IMR-90 (cell line): ENCODE results near the gene SLC6A20. TPM values are rescaled to one million over a fixed set of nuclear protein-coding genes. Genes with fewer than 3 reads are reported as not detected.

Source experiments
- ATAC-seq: fragments of 200-7000 bp; cut with Tn5 transposase; 2 replicates; pipeline ENCODE4 v1.9.1; 2020; ENCODE audit warnings: low read depth, mild to moderate bottlenecking, moderate library complexity
- BruUV-seq: library from RNA; stranded (reverse); fragments of 400-500 nt; replicated peaks from 2 replicates; lab custom pipeline; 2021; lab: Mats Ljungman, UMichigan
- CTCF ChIA-PET: fragments of 300-600 bp; formaldehyde crosslinking; extraction: SDS; loops from one replicate; lab custom pipeline; 2021; ENCODE audit warnings: antibody characterized with exemption; lab: Yijun Ruan, JAX
- POLR2A ChIA-PET: fragments of 300-600 bp; sonication (Branson Sonifier 250); formaldehyde crosslinking; loops from one replicate; lab custom pipeline; 2022; ENCODE audit warnings: antibody characterized with exemption; ENCODE audit not compliant: unreplicated experiment; lab: Charles Lee
- DNase-seq: peaks from one replicate; pipeline ENCODE4 v3.0.0; 2013
- H2AFZ ChIP-seq: replicated peaks from 2 replicates; pipeline ENCODE3; 2013; ENCODE audit warnings: low read length, mild to moderate bottlenecking; ENCODE audit not compliant: poor library complexity
- H2AK5ac ChIP-seq: 2 replicates; pipeline ENCODE4 v1.6.1; 2013; ENCODE audit warnings: low read depth, low read length, inconsistent platforms
- H2AK9ac ChIP-seq: replicated peaks from 2 replicates; pipeline ENCODE3; 2013; ENCODE audit warnings: mild to moderate bottlenecking, low read depth, low read length, moderate library complexity; ENCODE audit not compliant: poor library complexity
- H2BK120ac ChIP-seq: 2 replicates; pipeline ENCODE4 v1.6.1; 2013; ENCODE audit warnings: low read depth, low read length, inconsistent platforms
- H2BK15ac ChIP-seq: 3 replicates; pipeline ENCODE4 v1.6.1; 2013; ENCODE audit warnings: low read depth, low read length, inconsistent platforms
- H2BK20ac ChIP-seq: 2 replicates; pipeline ENCODE4 v1.6.1; 2013; ENCODE audit warnings: low read depth, mild to moderate bottlenecking, inconsistent platforms, low read length, moderate library complexity
- H2BK5ac ChIP-seq: 2 replicates; pipeline ENCODE4 v1.6.1; 2013; ENCODE audit warnings: mild to moderate bottlenecking, low read depth, low read length, inconsistent platforms; ENCODE audit not compliant: poor library complexity, severe bottlenecking
- H3K14ac ChIP-seq: replicated peaks from 2 replicates; pipeline ENCODE4 v1.6.1; 2013; ENCODE audit warnings: low read depth, low read length, inconsistent platforms
- H3K18ac ChIP-seq: 2 replicates; pipeline ENCODE4 v1.6.1; 2013; ENCODE audit warnings: low read depth, low read length, control low read depth
- H3K23ac ChIP-seq: 2 replicates; pipeline ENCODE4 v1.6.1; 2013; ENCODE audit warnings: low read depth, low read length, inconsistent platforms
- H3K27ac ChIP-seq: 2 replicates; pipeline ENCODE4 v1.5.1; 2013; ENCODE audit warnings: mild to moderate bottlenecking, control low read depth, low read length; ENCODE audit not compliant: insufficient read depth
- H3K27me3 ChIP-seq: 2 replicates; pipeline ENCODE4 v1.6.1; 2013; ENCODE audit warnings: low read length; ENCODE audit not compliant: control insufficient read depth, insufficient read depth
- H3K36me3 ChIP-seq: 2 replicates; pipeline ENCODE4 v1.6.1; 2013; ENCODE audit warnings: low read length, mixed read lengths; ENCODE audit not compliant: control insufficient read depth, insufficient read depth
- H3K4ac ChIP-seq: 2 replicates; pipeline ENCODE4 v1.6.1; 2013; ENCODE audit warnings: low read depth, low read length, inconsistent platforms
- H3K4me1 ChIP-seq: 2 replicates; pipeline ENCODE4 v1.6.1; 2013; ENCODE audit warnings: low read length, mixed read lengths; ENCODE audit not compliant: control insufficient read depth, insufficient read depth
- H3K4me2 ChIP-seq: 2 replicates; pipeline ENCODE4 v1.6.1; 2013; ENCODE audit warnings: low read depth, mild to moderate bottlenecking, control low read depth, low read length, moderate library complexity
- H3K4me3 ChIP-seq: 2 replicates; pipeline ENCODE4 v1.5.1; 2013; ENCODE audit warnings: low read depth, mild to moderate bottlenecking, control low read depth, low read length, moderate library complexity; ENCODE audit not compliant: insufficient read depth
- H3K56ac ChIP-seq: 2 replicates; pipeline ENCODE4 v1.6.1; 2013; ENCODE audit warnings: low read length, inconsistent platforms; ENCODE audit not compliant: insufficient read depth; ENCODE audit errors: extremely low read depth
- H3K79me1 ChIP-seq, 2 experiments: 2 replicates each; pipeline ENCODE4 v1.6.1; 2013; ENCODE audit warnings: low read length in 2 of 2, inconsistent platforms in 1 of 2, low read depth in 1 of 2
- H3K9ac ChIP-seq: 2 replicates; pipeline ENCODE4 v1.6.1; 2013; ENCODE audit warnings: low read depth, low read length, control low read depth
- H3K9me1 ChIP-seq: 2 replicates; pipeline ENCODE4 v1.6.1; 2013; ENCODE audit warnings: low read length, inconsistent platforms; ENCODE audit not compliant: insufficient read depth
- H3K9me3 ChIP-seq: 2 replicates; pipeline ENCODE4 v1.6.1; 2013; ENCODE audit warnings: low read length; ENCODE audit not compliant: control insufficient read depth, insufficient read depth
- H4K20me1 ChIP-seq: 2 replicates; pipeline ENCODE4 v1.6.1; 2013; ENCODE audit warnings: low read length, inconsistent platforms; ENCODE audit not compliant: insufficient read depth
- H4K5ac ChIP-seq: 2 replicates; pipeline ENCODE4 v1.6.1; 2013; ENCODE audit warnings: mild to moderate bottlenecking, low read depth, low read length, control low read depth
- H4K8ac ChIP-seq, 2 experiments: 2 replicates each; pipeline ENCODE4 v1.6.1; 2013; ENCODE audit warnings: low read depth in 2 of 2, low read length in 2 of 2, control low read depth in 1 of 2, inconsistent platforms in 1 of 2
- H4K91ac ChIP-seq: 2 replicates; pipeline ENCODE4 v1.6.1; 2013; ENCODE audit warnings: low read depth, low read length, inconsistent platforms; ENCODE audit not compliant: insufficient read depth
- CEBPB ChIP-seq: IDR thresholded peaks from 2 replicates; pipeline ENCODE4 v1.6.1; 2012; ENCODE audit warnings: low read depth, low read length, improper control_type of control experiment
- POLR2A ChIP-seq: IDR thresholded peaks from 2 replicates; pipeline ENCODE4 v1.6.1; 2012; ENCODE audit warnings: mild to moderate bottlenecking, low read depth, low read length
- RFX5 ChIP-seq: IDR thresholded peaks from 2 replicates; pipeline ENCODE4 v1.8.0; 2012; ENCODE audit warnings: low read depth, mild to moderate bottlenecking, low read length, moderate library complexity
- WGBS, 2 experiments: methylation state at CpG; one replicate each; pipeline versions ENCODE4 v1.1.5 to v1.1.7; 2013; ENCODE audit warnings: missing lambda C conversion rate in 2 of 2; ENCODE audit not compliant: insufficient read length in 1 of 2; ENCODE audit errors: extremely low coverage in 2 of 2; 5-methylcytosine and 5-hydroxymethylcytosine counted together
- dilution Hi-C: fragments of 300-500 bp; cut with HindIII; formaldehyde crosslinking; loops from one replicate; pipeline ENCODE4 v1.14.3; 2018; ENCODE audit warnings: low sequenced_read_pairs; ENCODE audit not compliant: unreplicated experiment
- in situ Hi-C: fragments of 300-500 bp; cut with MboI; formaldehyde crosslinking; loops from 3 replicates; pipeline ENCODE4 v1.14.3; 2019; ENCODE audit warnings: low sequenced_read_pairs, inconsistent platforms, mixed read lengths
- intact Hi-C: fragments of 100-400 bp; cut with micrococcal nuclease; formaldehyde crosslinking; loops from 2 replicates; pipeline ENCODE4 v1.10.0; 2022
- polyA plus RNA-seq, 3 experiments: library from polyadenylated mRNA; depleted of rRNA; stranded (reverse); fragments of >200 nt; gene quantifications; 2 replicates each; pipeline ENCODE4 v1.2.3, GENCODE V29; 2012; ENCODE audit warnings: low replicate concordance in 1 of 3
- total RNA-seq: library from RNA; depleted of rRNA; stranded (reverse); fragments of >200 nt; gene quantifications from 2 replicates; pipeline ENCODE4 v1.2.3, GENCODE V29; 2012
- TF ChIP-seq, protein P1 (sequence below): fragments of 150-350 bp; IDR thresholded peaks from 2 replicates; pipeline ENCODE4 v1.6.1; 2016; ENCODE audit warnings: low read depth, mild to moderate bottlenecking, low read length, moderate library complexity, borderline replicate concordance

SLC6A20 gene
- total and polyA plus RNA-seq, 2 of the 4 experiments (the other 2 are of a cell fraction), result not detected

DNA sequence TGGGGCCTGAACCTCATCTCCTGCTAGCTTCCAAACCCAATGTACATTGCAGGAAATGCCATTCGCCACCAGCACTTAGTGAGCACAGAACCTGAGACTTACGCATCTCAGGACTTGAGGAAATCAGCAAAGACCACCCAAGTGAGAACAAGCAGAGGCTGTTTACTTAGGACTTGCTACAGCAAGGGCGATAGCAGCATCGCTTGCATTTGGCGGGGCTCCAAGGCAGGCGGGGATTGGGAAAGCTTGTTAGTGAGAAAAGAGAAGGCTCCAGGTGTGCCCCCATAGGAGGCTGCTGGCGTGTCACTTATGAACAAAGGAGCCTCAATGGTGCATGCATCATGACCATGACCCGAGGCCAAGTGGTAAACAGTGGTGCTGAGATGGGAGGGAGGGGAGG, 19.7 kb downstream of the SLC6A20 start:
- H4K20me1 ChIP-seq, result no peaks in the 10 kb centered on the region
- WGBS, 2 experiments, result 41% methylated on average over 6 of the region's 8 CpGs; no CpG with 5 or more reads in 1 of the 2 experiments
- no peak overlapping the region for H3K9ac ChIP-seq
- TF ChIP-seq CEBPB (no peak), RFX5 (no peak), POLR2A (no peak)
- TF ChIP-seq, protein P1, sequence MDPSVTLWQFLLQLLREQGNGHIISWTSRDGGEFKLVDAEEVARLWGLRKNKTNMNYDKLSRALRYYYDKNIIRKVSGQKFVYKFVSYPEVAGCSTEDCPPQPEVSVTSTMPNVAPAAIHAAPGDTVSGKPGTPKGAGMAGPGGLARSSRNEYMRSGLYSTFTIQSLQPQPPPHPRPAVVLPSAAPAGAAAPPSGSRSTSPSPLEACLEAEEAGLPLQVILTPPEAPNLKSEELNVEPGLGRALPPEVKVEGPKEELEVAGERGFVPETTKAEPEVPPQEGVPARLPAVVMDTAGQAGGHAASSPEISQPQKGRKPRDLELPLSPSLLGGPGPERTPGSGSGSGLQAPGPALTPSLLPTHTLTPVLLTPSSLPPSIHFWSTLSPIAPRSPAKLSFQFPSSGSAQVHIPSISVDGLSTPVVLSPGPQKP, result no peak
- H3K18ac ChIP-seq, result no peak overlapping the region
- no peak overlapping the region for H3K4me3 ChIP-seq
- dilution Hi-C loops, result no loop called here
- H2AK9ac ChIP-seq, result no peak overlapping the region
- no peak overlapping the region for H2BK20ac ChIP-seq
- H3K14ac ChIP-seq, result no peak overlapping the region
- intact Hi-C loops, result no loop called here
- H3K9me1 ChIP-seq, result no peaks in the 10 kb centered on the region
- DNase-seq (no peak), ATAC-seq (no peak)
- no peak overlapping the region for H3K23ac ChIP-seq
- H2AK5ac ChIP-seq, result no peak overlapping the region
- H3K79me1 ChIP-seq, result no peaks in the 10 kb centered on the region
- H3K27me3 ChIP-seq, result peaks cover 80% of the 10 kb centered on the region
- peaks cover 5% of the 10 kb centered on the region; the same call in 1 of the 2 replicates for H3K9me3 ChIP-seq
- H3K4me1 ChIP-seq, result no peaks in the 10 kb centered on the region
- no peak overlapping the region for H2BK120ac ChIP-seq
- no peak overlapping the region for H3K4me2 ChIP-seq
- H3K27ac ChIP-seq, result no peak overlapping the region
- in situ Hi-C loops, result no loop called here
- no peak overlapping the region for H3K4ac ChIP-seq
- no peak overlapping the region for H3K56ac ChIP-seq
- no peak overlapping the region for H2BK5ac ChIP-seq
- H3K36me3 ChIP-seq, result no peaks in the 10 kb centered on the region
- H2BK15ac ChIP-seq, result no peak overlapping the region
- no peak overlapping the region for H4K8ac ChIP-seq
- no peak overlapping the region for H4K91ac ChIP-seq
- H2AFZ ChIP-seq, result no peak overlapping the region
- H4K5ac ChIP-seq, result no peak overlapping the region
- POLR2A ChIA-PET, result no interaction called here
- BruUV-seq, result no TSS peak
- CTCF ChIA-PET, result no interaction called here
